Natural killer cell (primary cell): Measurements from ENCODE around the gene MYLIP. TPM values are rescaled to one million over a fixed set of nuclear protein-coding genes. Genes with fewer than 3 reads are reported as not detected.
"Not testable (repeated sequence)": the region's sequence is repeated elsewhere in the genome, so short reads cannot be mapped to it uniquely, and the experiment has no call there.

Experiments used
- ATAC-seq, 3 donors: fragments of 150-1000 bp in 2 of 3; fragments of 200-7000 bp in 1 of 3; cut with Tn5 transposase; 1 replicate in 1 of 3; 2 replicates in 2 of 3; pipeline ENCODE4 v1.10.0; 2021; ENCODE audit warnings: mild to moderate bottlenecking in 2 of 3, moderate library complexity in 2 of 3
- DNase-seq, 2 donors: peaks; one replicate each; pipeline versions ENCODE4 v3.0.0 to v3.0.0-alpha.2; 2013 to 2021; ENCODE audit warnings: mixed read lengths in 1 of 2
- H3K27ac ChIP-seq: one replicate; pipeline ENCODE4 v1.5.1; 2013; ENCODE audit warnings: mild to moderate bottlenecking, low read length
- H3K27me3 ChIP-seq: one replicate; pipeline ENCODE4 v1.6.1; 2013; ENCODE audit warnings: low read length; ENCODE audit not compliant: control insufficient read depth, insufficient read depth
- H3K36me3 ChIP-seq: one replicate; pipeline ENCODE4 v1.6.1; 2013; ENCODE audit warnings: low read length; ENCODE audit not compliant: control insufficient read depth, insufficient read depth
- H3K4me1 ChIP-seq: one replicate; pipeline ENCODE4 v1.6.1; 2013; ENCODE audit warnings: low read length; ENCODE audit not compliant: control insufficient read depth, insufficient read depth
- H3K4me3 ChIP-seq: one replicate; pipeline ENCODE4 v1.5.1; 2013; ENCODE audit warnings: low read length
- H3K9me3 ChIP-seq: one replicate; pipeline ENCODE4 v1.6.1; 2013; ENCODE audit warnings: low read length; ENCODE audit not compliant: control insufficient read depth, insufficient read depth
- H3K27ac Mint-ChIP-seq, 2 donors: one replicate each; pipeline ENCODE4 v1.8.0; 2022; ENCODE audit warnings: mild to moderate bottlenecking in 2 of 2, mixed read lengths in 2 of 2, moderate library complexity in 1 of 2
- H3K27me3 Mint-ChIP-seq, 2 donors: one replicate each; pipeline ENCODE4 v1.8.0; 2022; ENCODE audit warnings: low read depth in 2 of 2, mixed read lengths in 2 of 2
- H3K36me3 Mint-ChIP-seq: one replicate; pipeline ENCODE4 v1.8.0; 2022; ENCODE audit warnings: mixed read lengths
- H3K4me1 Mint-ChIP-seq, 2 donors: one replicate each; pipeline ENCODE4 v1.8.0; 2022; ENCODE audit warnings: mixed read lengths in 2 of 2
- H3K4me3 Mint-ChIP-seq: one replicate; pipeline ENCODE4 v1.8.0; 2022; ENCODE audit warnings: mild to moderate bottlenecking, moderate library complexity, mixed read lengths
- H3K9me3 Mint-ChIP-seq, 2 donors: one replicate each; pipeline ENCODE4 v1.8.0; 2022; ENCODE audit warnings: mixed read lengths in 2 of 2
- CTCF ChIP-seq: fragments of 200-600 bp; IDR thresholded peaks from one replicate; pipeline ENCODE4 v1.8.0; 2022; ENCODE audit warnings: antibody characterized with exemption
- WGBS: methylation state at CpG from one replicate; pipeline ENCODE4 v1.1.7; 2013; ENCODE audit warnings: missing lambda C conversion rate; ENCODE audit not compliant: insufficient coverage; 5-methylcytosine and 5-hydroxymethylcytosine counted together
- intact Hi-C: fragments of 100-400 bp; cut with micrococcal nuclease; formaldehyde crosslinking; loops from one replicate; pipeline ENCODE4 v1.14.2; 2022
- total RNA-seq, 4 donors: library from RNA; stranded (reverse); fragments of 120-200 nt in 1 of 4; gene quantifications; one replicate each; pipeline versions ENCODE4 v1.2.3 to v1.2.4, GENCODE V29; 2013 to 2022

The MYLIP gene
- total RNA-seq, 3 donors from 2014 or later (not counting 1 experiment from before 2014, with no cell fraction given) = 127 to 207 (median 150) TPM

GRCh38 chr6:16174416-16175078 lies 45.7 kb downstream of the MYLIP start:
- Mint-ChIP-seq H3K36me3 (no peaks in the 10 kb centered on the region), H3K9me3 (no peaks in the 10 kb centered on the region), H3K27ac (peak overlapping the region; percentile 90 to 91), H3K4me1 (peaks cover 56 to 63% of the 10 kb centered on the region in 2 donors), H3K4me3 (peak overlapping the region; percentile 77), H3K27me3 (no peaks in the 10 kb centered on the region)
- Histone ChIP-seq H3K27ac (peak overlapping the region; percentile 65), H3K4me1 (peaks cover 22% of the 10 kb centered on the region), H3K27me3 (no peaks in the 10 kb centered on the region), H3K4me3 (no peak overlapping the region), H3K36me3 (no peaks in the 10 kb centered on the region), H3K9me3 (peaks cover 6% of the 10 kb centered on the region)
- peak in 2 of 3 donors; percentile 53 to 54 for ATAC-seq
- DNase-seq = no peak
- 52% methylated on average over 8 of the region's 8 CpGs for WGBS
- intact Hi-C loops = no loop called here
- no peak for TF ChIP-seq CTCF

DNA sequence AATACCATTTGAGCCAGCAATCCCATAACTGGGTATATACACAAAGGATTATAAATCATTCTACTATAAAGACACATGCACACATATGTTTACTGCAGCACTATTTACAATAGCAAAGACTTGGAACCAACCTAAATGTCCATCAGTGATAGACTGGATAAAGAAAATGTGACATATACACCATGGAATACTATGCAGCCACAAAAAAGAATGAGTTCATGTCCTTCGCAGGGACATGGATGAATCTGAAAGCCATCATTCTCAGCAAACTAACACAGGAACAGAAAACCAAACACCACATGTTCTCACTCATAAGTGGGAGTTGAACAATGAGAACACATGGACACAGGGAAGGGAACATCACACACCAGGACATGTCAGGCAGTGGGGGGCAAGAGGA lies 47.7 kb downstream of the MYLIP start:
- Histone ChIP-seq H3K9me3 (peaks cover 24% of the 10 kb centered on the region), H3K4me1 (peaks cover 36% of the 10 kb centered on the region)
- Mint-ChIP-seq H3K27ac (peak overlapping the region in 1 of 2 donors; percentile 91), H3K4me1 (peaks cover 62 to 74% of the 10 kb centered on the region in 2 donors)
- H3K27me3 ChIP-seq, H3K27ac ChIP-seq, H3K4me3 ChIP-seq, H3K9me3 Mint-ChIP-seq, H3K36me3 ChIP-seq, intact Hi-C loops, H3K27me3 Mint-ChIP-seq, ATAC-seq, DNase-seq, H3K4me3 Mint-ChIP-seq, H3K36me3 Mint-ChIP-seq: not testable (repeated sequence)
- WGBS = 100% methylated on average over 1 of the region's 1 CpG

- no peak for TF ChIP-seq CTCF
- Mint-ChIP-seq H3K4me3 (no peak overlapping the region), H3K27ac (peak overlapping the region; percentile 86 to 91), H3K4me1 (peaks cover 62 to 75% of the 10 kb centered on the region in 2 donors), H3K27me3 (no peaks in the 10 kb centered on the region), H3K9me3 (peaks cover 2 to 4% of the 10 kb centered on the region in 2 donors), H3K36me3 (peaks cover 6% of the 10 kb centered on the region)
- no peak for ATAC-seq
- no peak overlapping the region for H3K27ac ChIP-seq
- no peak overlapping the region for H3K4me3 ChIP-seq
- intact Hi-C loops = no loop called here
- peaks cover 27% of the 10 kb centered on the region for H3K9me3 ChIP-seq
- no peak for DNase-seq
- H3K36me3 ChIP-seq = no peaks in the 10 kb centered on the region
- no peaks in the 10 kb centered on the region for H3K27me3 ChIP-seq
- WGBS = 100% methylated on average over 2 of the region's 5 CpGs
- H3K4me1 ChIP-seq = peaks cover 43% of the 10 kb centered on the region
Measured at GRCh38 chr6:16177881-16178280, 49.0 kb downstream of the MYLIP start.

DNA sequence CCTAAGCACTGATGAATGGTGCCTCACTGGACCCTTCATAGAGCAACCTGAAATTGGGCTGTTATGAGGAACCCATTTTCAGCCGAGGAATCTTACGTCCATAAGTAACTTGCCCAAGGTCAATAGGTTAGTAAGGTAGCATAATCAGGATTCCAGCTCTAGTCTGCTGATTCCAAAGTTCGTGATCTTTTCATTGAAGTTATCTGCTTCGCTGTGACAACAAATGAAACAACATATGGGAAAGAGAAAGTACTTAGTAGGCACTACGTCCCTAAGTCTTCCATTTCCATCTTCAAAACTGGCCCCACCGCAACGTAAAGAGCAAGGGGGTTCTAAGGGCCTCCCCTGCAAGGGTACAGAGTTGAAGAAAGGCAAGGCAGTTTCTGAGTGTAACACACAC lies 49.5 kb downstream of the MYLIP start:
- peak overlapping the region; percentile 86 to 91 for H3K27ac Mint-ChIP-seq
- no peak overlapping the region for H3K4me3 Mint-ChIP-seq
- peaks cover 6% of the 10 kb centered on the region for H3K36me3 Mint-ChIP-seq
- ATAC-seq = no peak
- peaks cover 62 to 75% of the 10 kb centered on the region in 2 donors for H3K4me1 Mint-ChIP-seq
- DNase-seq = no peak
- H3K9me3 Mint-ChIP-seq = peaks cover 2 to 4% of the 10 kb centered on the region in 2 donors
- 95% methylated on average over 7 of the region's 7 CpGs for WGBS
- H3K4me3 ChIP-seq = no peak overlapping the region
- H3K4me1 ChIP-seq = peaks cover 43% of the 10 kb centered on the region
- H3K9me3 ChIP-seq = peaks cover 27% of the 10 kb centered on the region
- H3K36me3 ChIP-seq = no peaks in the 10 kb centered on the region
- no peak for TF ChIP-seq CTCF
- no peak overlapping the region for H3K27ac ChIP-seq
- H3K27me3 ChIP-seq = no peaks in the 10 kb centered on the region
- H3K27me3 Mint-ChIP-seq = no peaks in the 10 kb centered on the region
- intact Hi-C loops = no loop called here
